OCI-LY7 (cell line): ENCODE results near the gene FIG4. TPM values are rescaled to one million over a fixed set of nuclear protein-coding genes. Genes with fewer than 3 reads are reported as not detected.
"Not testable (repeated sequence)": the region's sequence is repeated elsewhere in the genome, so short reads cannot be mapped to it uniquely, and the experiment has no call there.

Experiments used
- BruUV-seq: library from RNA; stranded (reverse); fragments of 400-500 nt; replicated peaks from 2 replicates; lab custom pipeline; 2021; lab: Mats Ljungman, UMichigan
- CTCF ChIA-PET: fragments of 300-600 bp; sonication (Branson Sonifier 250); formaldehyde crosslinking; loops from one replicate; lab custom pipeline; 2022; ENCODE audit warnings: antibody characterized with exemption; ENCODE audit not compliant: unreplicated experiment; lab: Charles Lee
- POLR2A ChIA-PET: fragments of 300-600 bp; sonication (Branson Sonifier 250); formaldehyde crosslinking; loops from one replicate; lab custom pipeline; 2022; ENCODE audit warnings: antibody characterized with exemption; lab: Charles Lee
- DNase-seq: peaks from one replicate; pipeline ENCODE4 v3.0.0-alpha.2; 2015; ENCODE audit warnings: low spot score
- H2AFZ ChIP-seq: fragments of 200-600 bp; sonication (generic), shearing (Covaris generic); 2 replicates; pipeline ENCODE4 v1.6.1; 2014; ENCODE audit warnings: mild to moderate bottlenecking, antibody characterized with exemption, low read length, moderate library complexity
- H3K27ac ChIP-seq: fragments of 200-600 bp; sonication (generic); 2 replicates; pipeline ENCODE4 v1.5.1; 2014; ENCODE audit warnings: mixed run types, low read depth, mild to moderate bottlenecking, moderate library complexity, low read length, inconsistent platforms; ENCODE audit not compliant: poor library complexity, severe bottlenecking
- H3K36me3 ChIP-seq: fragments of 200-600 bp; sonication (generic); 2 replicates; pipeline ENCODE4 v1.6.1; 2014; ENCODE audit warnings: mild to moderate bottlenecking, antibody characterized with exemption, low read length, moderate library complexity, mixed read lengths; ENCODE audit not compliant: insufficient read depth
- H3K4me1 ChIP-seq: fragments of 200-600 bp; sonication (generic); 2 replicates; pipeline ENCODE4 v1.5.1; 2014; ENCODE audit warnings: mild to moderate bottlenecking, low read length; ENCODE audit not compliant: insufficient read depth, poor library complexity, severe bottlenecking
- H3K4me2 ChIP-seq: fragments of 200-600 bp; sonication (generic); 2 replicates; pipeline ENCODE4 v1.6.1; 2014; ENCODE audit warnings: mild to moderate bottlenecking, low read length
- H3K4me3 ChIP-seq: fragments of 200-600 bp; sonication (generic); 2 replicates; pipeline ENCODE4 v1.5.1; 2014; ENCODE audit warnings: mild to moderate bottlenecking, low read depth, low read length; ENCODE audit not compliant: poor library complexity, severe bottlenecking
- H3K79me2 ChIP-seq: fragments of 200-600 bp; sonication (generic); 2 replicates; pipeline ENCODE4 v1.6.1; 2016; ENCODE audit warnings: low read depth, mild to moderate bottlenecking, low read length, moderate library complexity, mixed read lengths; ENCODE audit not compliant: insufficient read depth
- H3K9me2 ChIP-seq: fragments of 200-600 bp; sonication (generic); 2 replicates; pipeline ENCODE4 v1.6.1; 2016; ENCODE audit warnings: mild to moderate bottlenecking, low read length, mixed read lengths; ENCODE audit not compliant: insufficient read depth
- H3K9me3 ChIP-seq: fragments of 200-600 bp; sonication (generic); 2 replicates; pipeline ENCODE4 v1.6.1; 2014; ENCODE audit warnings: mild to moderate bottlenecking, mixed run types, low read length, mixed read lengths
- H4K20me1 ChIP-seq: fragments of 200-600 bp; sonication (generic); 2 replicates; pipeline ENCODE4 v1.6.1; 2014; ENCODE audit warnings: mild to moderate bottlenecking, antibody characterized with exemption, low read length, moderate library complexity, mixed read lengths; ENCODE audit not compliant: insufficient read depth
- EZH2phosphoT487 ChIP-seq: fragments of 200-600 bp; sonication (generic); IDR thresholded peaks from 2 replicates; pipeline ENCODE4 v1.6.1; 2018; ENCODE audit warnings: low read depth, borderline replicate concordance, mild to moderate bottlenecking, mixed run types, antibody characterized with exemption, low read length, moderate library complexity, mixed read lengths
- intact Hi-C: fragments of 100-400 bp; cut with micrococcal nuclease; formaldehyde crosslinking; loops from one replicate; pipeline ENCODE4 v1.10.0; 2022; ENCODE audit not compliant: unreplicated experiment
- total RNA-seq, 2 experiments: library from RNA; depleted of rRNA in 1 of 2; stranded (reverse); fragments of >200 nt in 1 of 2; shearing (Covaris generic) in 1 of 2; gene quantifications; 2 replicates each; pipeline ENCODE4 v1.2.3, GENCODE V29; 2014 to 2022
- TF ChIP-seq, protein P1 (sequence below): fragments of 200-600 bp; sonication (generic); conservative IDR thresholded peaks from 2 replicates; pipeline ENCODE4 v1.5.1; 2014; ENCODE audit warnings: mild to moderate bottlenecking, antibody characterized with exemption, low read length, moderate library complexity, mixed read lengths

FIG4 gene
- total RNA-seq, 2 experiments from 2014 or later, result 13.3 to 22.9 TPM

DNA sequence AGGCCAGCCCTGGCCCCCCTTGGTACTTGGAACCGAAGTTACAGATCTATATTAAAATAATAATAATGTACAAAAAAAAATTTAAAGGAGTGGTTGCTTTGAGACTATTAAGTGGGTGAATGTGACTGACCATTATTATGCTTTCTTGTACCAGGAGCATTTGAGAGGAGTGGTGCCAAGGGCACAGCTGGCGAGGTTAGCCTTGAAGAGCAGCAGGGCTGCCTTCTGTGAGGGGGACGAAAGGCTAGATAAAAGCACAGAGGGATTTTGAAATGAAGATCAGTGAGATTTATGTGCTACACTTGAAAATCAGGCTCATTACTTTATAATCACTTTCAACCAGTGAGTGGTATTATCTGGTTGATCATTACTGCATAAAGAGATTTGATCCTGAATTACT lies 48.6 kb downstream of the FIG4 start:
- H3K36me3 ChIP-seq, result no peaks in the 10 kb centered on the region; the same call in 1 of the 2 replicates
- CTCF ChIA-PET, result no interaction called here
- H4K20me1 ChIP-seq, result no peaks in the 10 kb centered on the region

DNA sequence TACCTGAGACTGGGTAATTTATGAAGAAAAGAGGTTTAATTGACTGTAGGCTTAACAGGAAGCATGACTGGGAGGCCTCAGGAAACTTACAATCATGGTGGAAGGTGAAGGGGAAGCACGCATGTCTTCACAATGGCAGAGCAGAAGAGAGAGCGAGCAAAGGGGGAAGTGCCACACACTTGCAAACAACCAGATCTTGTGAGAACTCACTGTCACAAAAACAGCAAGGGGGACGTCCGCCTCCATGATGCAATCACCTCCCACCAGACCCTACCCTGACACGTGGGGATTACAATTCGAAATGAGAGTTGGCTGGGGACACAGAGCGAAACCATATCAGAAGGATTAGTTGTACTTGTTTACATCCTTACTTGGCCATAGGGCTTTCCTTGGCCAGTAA lies 49.7 kb downstream of the FIG4 start:
- H3K9me2 ChIP-seq, result no peaks in the 10 kb centered on the region
- TF ChIP-seq, protein P1, sequence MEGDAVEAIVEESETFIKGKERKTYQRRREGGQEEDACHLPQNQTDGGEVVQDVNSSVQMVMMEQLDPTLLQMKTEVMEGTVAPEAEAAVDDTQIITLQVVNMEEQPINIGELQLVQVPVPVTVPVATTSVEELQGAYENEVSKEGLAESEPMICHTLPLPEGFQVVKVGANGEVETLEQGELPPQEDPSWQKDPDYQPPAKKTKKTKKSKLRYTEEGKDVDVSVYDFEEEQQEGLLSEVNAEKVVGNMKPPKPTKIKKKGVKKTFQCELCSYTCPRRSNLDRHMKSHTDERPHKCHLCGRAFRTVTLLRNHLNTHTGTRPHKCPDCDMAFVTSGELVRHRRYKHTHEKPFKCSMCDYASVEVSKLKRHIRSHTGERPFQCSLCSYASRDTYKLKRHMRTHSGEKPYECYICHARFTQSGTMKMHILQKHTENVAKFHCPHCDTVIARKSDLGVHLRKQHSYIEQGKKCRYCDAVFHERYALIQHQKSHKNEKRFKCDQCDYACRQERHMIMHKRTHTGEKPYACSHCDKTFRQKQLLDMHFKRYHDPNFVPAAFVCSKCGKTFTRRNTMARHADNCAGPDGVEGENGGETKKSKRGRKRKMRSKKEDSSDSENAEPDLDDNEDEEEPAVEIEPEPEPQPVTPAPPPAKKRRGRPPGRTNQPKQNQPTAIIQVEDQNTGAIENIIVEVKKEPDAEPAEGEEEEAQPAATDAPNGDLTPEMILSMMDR, result no peak
- no peak for TF ChIP-seq EZH2phosphoT487
- H3K4me2 ChIP-seq, result no peak overlapping the region
- H4K20me1 ChIP-seq, result no peaks in the 10 kb centered on the region
- CTCF ChIA-PET, result no interaction called here
- H3K4me1 ChIP-seq, result peaks cover 5% of the 10 kb centered on the region
- no peak overlapping the region for H2AFZ ChIP-seq
- BruUV-seq, result no TSS peak
- intact Hi-C loops, result no loop called here
- POLR2A ChIA-PET, result no interaction called here
- no peak overlapping the region for H3K4me3 ChIP-seq
- DNase-seq, result no peak
- H3K9me3 ChIP-seq, result no peaks in the 10 kb centered on the region
- no peaks in the 10 kb centered on the region; the same call in 1 of the 2 replicates for H3K36me3 ChIP-seq
- no peak overlapping the region for H3K27ac ChIP-seq
- H3K79me2 ChIP-seq, result no peaks in the 10 kb centered on the region

More for the DNA sequence above, 48.6 kb downstream of the FIG4 start:
- Histone ChIP-seq H3K9me2 (no peaks in the 10 kb centered on the region), H3K27ac (no peak overlapping the region), H3K4me1 (peaks cover 5% of the 10 kb centered on the region), H3K79me2 (no peaks in the 10 kb centered on the region), H3K9me3 (no peaks in the 10 kb centered on the region), H3K4me3 (no peak overlapping the region), H3K4me2 (no peak overlapping the region), H2AFZ (no peak overlapping the region)
- no TSS peak for BruUV-seq
- intact Hi-C loops, result no loop called here
- TF ChIP-seq, protein P1, result no peak
- no peak for TF ChIP-seq EZH2phosphoT487
- POLR2A ChIA-PET, result interaction anchor here (0.8 kb wide), 1 partner anchor 1402 kb away, joined by 4 read pairs; no protein-coding TSS in a partner anchor
- DNase-seq, result no peak

- POLR2A ChIA-PET, result no interaction called here
- intact Hi-C loops, result no loop called here
- H3K36me3 ChIP-seq, result no peaks in the 10 kb centered on the region; the same call in 1 of the 2 replicates
- no peak for TF ChIP-seq EZH2phosphoT487
- TF ChIP-seq, protein P1, result no peak
- CTCF ChIA-PET, result no interaction called here
- no peak overlapping the region for H3K27ac ChIP-seq
- BruUV-seq, result no TSS peak
- no peaks in the 10 kb centered on the region for H3K79me2 ChIP-seq
- no peak for DNase-seq
- H3K9me3 ChIP-seq, result no peaks in the 10 kb centered on the region
- H2AFZ ChIP-seq, result no peak overlapping the region
- H4K20me1 ChIP-seq, result no peaks in the 10 kb centered on the region
- no peak overlapping the region for H3K4me3 ChIP-seq
- peaks cover 5% of the 10 kb centered on the region for H3K4me1 ChIP-seq
- H3K4me2 ChIP-seq, result no peak overlapping the region
- H3K9me2 ChIP-seq, result no peaks in the 10 kb centered on the region
Measured at GRCh38 chr6:109743739-109744138, 52.6 kb downstream of the FIG4 start.

- H3K4me1 ChIP-seq, H2AFZ ChIP-seq, BruUV-seq, intact Hi-C loops, POLR2A ChIA-PET, H3K27ac ChIP-seq, H3K4me2 ChIP-seq, H3K4me3 ChIP-seq, H3K9me2 ChIP-seq, H4K20me1 ChIP-seq, CTCF ChIA-PET, H3K9me3 ChIP-seq, DNase-seq, H3K79me2 ChIP-seq, H3K36me3 ChIP-seq: not testable (repeated sequence)
Measured at GRCh38 chr6:109744779-109745178, 53.7 kb downstream of the FIG4 start.
